ENCODE data around the gene PRKAG2. TPM values are rescaled to one million over a fixed set of nuclear protein-coding genes. Genes with fewer than 3 reads are reported as not detected.

Gene PRKAG2
- total and polyA plus RNA-seq, 12 donors, result 3.8 to 17.3 (median 10.9) TPM

DNA sequence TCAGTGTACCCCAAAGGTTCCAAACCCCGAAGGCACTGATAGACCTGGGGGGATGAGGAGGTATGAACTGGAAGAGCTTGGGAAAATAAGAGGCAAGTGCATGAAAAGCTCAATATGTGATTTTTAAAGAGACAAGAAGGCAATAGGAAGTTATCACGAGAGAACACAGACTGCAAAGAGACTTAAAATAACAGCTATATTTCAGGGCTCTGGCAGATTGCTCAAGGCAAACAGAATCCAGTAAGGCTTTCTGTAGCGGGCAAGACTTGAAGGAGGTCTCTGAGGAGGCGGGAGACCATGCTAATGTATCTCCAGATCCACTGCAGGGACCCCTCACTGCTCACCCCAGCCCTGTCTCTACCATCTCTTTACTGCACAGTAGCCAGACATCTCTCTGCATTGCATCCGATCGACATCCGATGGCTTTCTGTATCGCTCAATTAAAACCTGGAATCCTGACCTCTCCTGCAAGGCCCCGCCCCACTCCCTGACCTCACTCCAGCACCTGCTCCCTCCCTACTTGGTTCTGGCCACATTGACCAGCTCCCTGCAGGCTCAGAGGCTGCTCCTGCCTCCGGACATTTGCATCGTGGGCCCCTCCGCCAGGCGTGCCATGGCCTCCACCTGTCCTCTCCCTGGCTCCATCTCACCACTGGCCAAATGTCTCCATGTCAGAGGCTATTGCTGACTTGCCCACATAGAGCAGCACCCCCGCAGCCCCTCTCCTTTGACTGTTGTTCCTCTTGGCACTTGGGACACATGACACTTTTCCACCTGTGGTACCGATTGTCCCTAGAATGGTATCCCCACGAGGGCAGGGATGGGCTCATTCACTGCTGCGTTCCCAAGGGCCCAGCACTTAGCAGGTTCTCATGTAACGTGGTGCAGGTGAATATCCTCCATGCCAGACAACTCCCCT is 118.0 kb downstream of the PRKAG2 start:
- TF ChIP-seq, protein P1, sequence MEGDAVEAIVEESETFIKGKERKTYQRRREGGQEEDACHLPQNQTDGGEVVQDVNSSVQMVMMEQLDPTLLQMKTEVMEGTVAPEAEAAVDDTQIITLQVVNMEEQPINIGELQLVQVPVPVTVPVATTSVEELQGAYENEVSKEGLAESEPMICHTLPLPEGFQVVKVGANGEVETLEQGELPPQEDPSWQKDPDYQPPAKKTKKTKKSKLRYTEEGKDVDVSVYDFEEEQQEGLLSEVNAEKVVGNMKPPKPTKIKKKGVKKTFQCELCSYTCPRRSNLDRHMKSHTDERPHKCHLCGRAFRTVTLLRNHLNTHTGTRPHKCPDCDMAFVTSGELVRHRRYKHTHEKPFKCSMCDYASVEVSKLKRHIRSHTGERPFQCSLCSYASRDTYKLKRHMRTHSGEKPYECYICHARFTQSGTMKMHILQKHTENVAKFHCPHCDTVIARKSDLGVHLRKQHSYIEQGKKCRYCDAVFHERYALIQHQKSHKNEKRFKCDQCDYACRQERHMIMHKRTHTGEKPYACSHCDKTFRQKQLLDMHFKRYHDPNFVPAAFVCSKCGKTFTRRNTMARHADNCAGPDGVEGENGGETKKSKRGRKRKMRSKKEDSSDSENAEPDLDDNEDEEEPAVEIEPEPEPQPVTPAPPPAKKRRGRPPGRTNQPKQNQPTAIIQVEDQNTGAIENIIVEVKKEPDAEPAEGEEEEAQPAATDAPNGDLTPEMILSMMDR (IDR thresholded peaks at IDR 0.05), result no peak
- TF ChIP-seq POLR2A (IDR thresholded peaks at IDR 0.05), result no peak
- Histone ChIP-seq H3K9me3 (replicated peaks in 1 of 3) (no peaks in the 10 kb centered on the region), H3K27ac (no peak overlapping the region), H3K4me1 (replicated peaks in 1 of 2) (peaks cover 4 to 27% of the 10 kb centered on the region in 2 donors), H3K36me3 (replicated peaks in 1 of 2) (no peaks in the 10 kb centered on the region), H3K27me3 (no peaks in the 10 kb centered on the region), H3K4me3 (no peak overlapping the region)
- WGBS, 4 donors, result 53 to 69% (median 62%) methylated on average over 15 to 18 of the region's 18 CpGs
- no peak for DNase-seq
- intact Hi-C loops (cut with DNase I), result loop anchor here (5.0 to 10.0 kb wide), 3 partner anchors 134 to 394 kb away; no protein-coding TSS in a partner anchor

DNA sequence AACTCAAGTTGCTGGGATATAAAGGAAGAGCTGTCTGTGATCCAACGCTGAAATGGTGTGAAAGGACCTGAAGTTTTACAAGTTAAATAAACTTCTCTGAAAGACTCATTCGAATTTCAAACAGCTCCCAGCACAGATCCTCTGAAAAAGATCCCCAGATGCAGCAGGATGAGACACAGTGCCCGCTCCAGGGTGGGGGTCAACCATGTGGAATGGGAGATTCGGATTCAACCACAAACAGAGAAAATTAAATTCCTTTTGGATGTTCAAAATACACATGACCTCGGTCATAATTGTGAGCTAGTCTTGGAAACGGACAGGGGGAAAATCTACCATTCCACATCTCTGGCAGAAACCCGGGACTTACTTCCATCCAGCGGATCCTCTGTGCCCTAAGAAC is 119.6 kb downstream of the PRKAG2 start:
- H3K36me3 ChIP-seq (replicated peaks in 1 of 2), result no peaks in the 10 kb centered on the region
- no peak for TF ChIP-seq POLR2A (IDR thresholded peaks at IDR 0.05)
- TF ChIP-seq, protein P1 (IDR thresholded peaks at IDR 0.05), result no peak
- DNase-seq, result no peak
- peak overlapping the region in 1 of 5 donors; percentile 91 for H3K27ac ChIP-seq
- no peaks in the 10 kb centered on the region for H3K9me3 ChIP-seq (replicated peaks in 1 of 3)
- peaks cover 4 to 27% of the 10 kb centered on the region in 2 donors for H3K4me1 ChIP-seq (replicated peaks in 1 of 2)
- intact Hi-C loops (cut with DNase I), result loop anchor here (5.0 to 10.0 kb wide), 3 partner anchors 132 to 392 kb away; no protein-coding TSS in a partner anchor
- H3K4me3 ChIP-seq, result no peak overlapping the region
- no peaks in the 10 kb centered on the region for H3K27me3 ChIP-seq
- WGBS, 4 donors, result 68 to 79% (median 73%) methylated on average over 8 of the region's 8 CpGs

DNA sequence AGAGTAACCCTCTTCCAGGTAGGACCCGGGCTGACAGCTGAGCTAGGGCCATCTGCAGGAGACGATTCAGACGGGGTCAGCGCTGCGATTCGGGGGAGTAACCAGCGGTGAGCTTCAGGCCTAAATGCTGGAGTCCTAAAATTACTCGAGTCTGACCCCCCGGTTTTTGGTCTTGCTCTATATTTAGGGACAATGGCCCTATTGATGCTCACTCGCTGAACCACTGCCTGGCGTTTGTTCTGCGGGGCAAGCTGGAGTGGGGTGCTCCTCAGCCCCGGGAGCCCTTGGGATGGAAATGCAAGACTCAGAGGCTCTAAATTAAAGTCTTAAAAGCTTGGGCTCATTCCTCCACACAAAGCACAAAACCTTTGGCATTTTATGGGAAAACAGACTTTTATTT is 120.0 kb downstream of the PRKAG2 start:
- no peaks in the 10 kb centered on the region for H3K27me3 ChIP-seq
- peak overlapping the region in 1 of 5 donors; percentile 91 for H3K27ac ChIP-seq
- no peaks in the 10 kb centered on the region for H3K36me3 ChIP-seq (replicated peaks in 1 of 2)
- 78 to 89% (median 86%) methylated on average over 13 of the region's 13 CpGs for WGBS, 4 donors
- peaks cover 4 to 27% of the 10 kb centered on the region in 2 donors for H3K4me1 ChIP-seq (replicated peaks in 1 of 2)
- H3K9me3 ChIP-seq (replicated peaks in 1 of 3), result no peaks in the 10 kb centered on the region
- H3K4me3 ChIP-seq, result no peak overlapping the region
- intact Hi-C loops (cut with DNase I), result loop anchor here (5.0 to 10.0 kb wide), 3 partner anchors 132 to 392 kb away; no protein-coding TSS in a partner anchor
- no peak for DNase-seq
- TF ChIP-seq, protein P1 (IDR thresholded peaks at IDR 0.05), result no peak
- no peak for TF ChIP-seq POLR2A (IDR thresholded peaks at IDR 0.05)

DNA sequence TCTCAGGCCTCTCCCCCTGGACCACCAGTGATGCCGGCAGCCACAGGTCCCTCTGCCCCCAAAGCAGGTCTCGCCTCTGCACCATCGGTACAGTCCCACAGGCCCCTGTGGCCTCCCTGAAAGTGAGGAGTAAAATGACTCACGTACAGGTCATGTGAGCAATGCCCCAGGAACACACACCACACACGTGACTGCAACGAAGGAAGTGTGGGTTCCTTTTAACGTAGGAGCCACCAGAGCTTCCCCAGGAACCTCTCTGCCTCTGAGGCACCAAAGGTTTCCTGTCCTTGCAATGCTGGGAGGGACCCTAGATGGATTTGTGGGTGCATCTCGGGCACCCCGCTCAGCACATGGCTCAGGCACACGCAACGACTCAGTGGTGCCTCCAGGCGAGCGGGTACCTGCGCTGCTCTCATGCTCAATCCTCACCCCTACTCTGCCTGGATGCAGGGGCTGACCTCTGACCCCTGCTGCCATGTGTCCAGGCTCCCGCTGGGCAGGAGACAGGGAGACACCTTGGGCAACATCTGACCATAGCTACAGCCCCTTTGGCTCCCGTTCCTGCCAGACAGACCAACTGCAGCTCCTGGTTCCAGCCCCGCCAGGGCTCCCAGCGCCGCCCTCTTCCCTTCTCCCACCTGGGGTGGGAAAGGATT is 120.7 kb downstream of the PRKAG2 start:
- H3K27me3 ChIP-seq, result no peaks in the 10 kb centered on the region
- peaks cover 4 to 27% of the 10 kb centered on the region in 2 donors for H3K4me1 ChIP-seq (replicated peaks in 1 of 2)
- intact Hi-C loops (cut with DNase I), result loop anchor here (5.0 to 10.0 kb wide), 3 partner anchors 131 to 391 kb away; no protein-coding TSS in a partner anchor
- no peaks in the 10 kb centered on the region for H3K36me3 ChIP-seq (replicated peaks in 1 of 2)
- H3K4me3 ChIP-seq, result no peak overlapping the region
- TF ChIP-seq, protein P1 (IDR thresholded peaks at IDR 0.05), result no peak
- no peak for TF ChIP-seq POLR2A (IDR thresholded peaks at IDR 0.05)
- peak in 4 of 7 donors; percentile 25 to 39 (median 26) for DNase-seq
- H3K9me3 ChIP-seq (replicated peaks in 1 of 3), result no peaks in the 10 kb centered on the region
- 72 to 82% (median 80%) methylated on average over 16 to 19 of the region's 19 CpGs for WGBS, 4 donors
- H3K27ac ChIP-seq, result peak overlapping the region in 2 of 5 donors; percentile 83 to 91
